Stimulated activated memory B cell treated with anti-CD40 and anti-IgM and Interleukin-4, amounts not matched to agents 10 μg/mL and 1 μg/mL and 100 μg/mL, for 72 hours (primary cell): Measurements from ENCODE around the gene HDAC6.
A peak's percentile ranks its signal among the peaks of the same experiment; 100 is the strongest.
"Not testable (repeated sequence)": the region's sequence is repeated elsewhere in the genome, so short reads cannot be mapped to it uniquely, and the experiment has no call there.

Experiments
- ATAC-seq: fragments of 150-1000 bp; cut with Tn5 transposase; 2 replicates; pipeline ENCODE4 v1.10.0; 2021
- H3K27ac Mint-ChIP-seq: one replicate; pipeline ENCODE4 v1.8.0; 2022; ENCODE audit warnings: mild to moderate bottlenecking, mixed read lengths
- H3K27me3 Mint-ChIP-seq: one replicate; pipeline ENCODE4 v1.8.0; 2022; ENCODE audit warnings: mixed read lengths
- H3K36me3 Mint-ChIP-seq: one replicate; pipeline ENCODE4 v1.8.0; 2022; ENCODE audit warnings: mixed read lengths
- H3K4me1 Mint-ChIP-seq: one replicate; pipeline ENCODE4 v1.8.0; 2022; ENCODE audit warnings: mixed read lengths
- H3K4me3 Mint-ChIP-seq: one replicate; pipeline ENCODE4 v1.8.0; 2022; ENCODE audit warnings: mild to moderate bottlenecking, moderate library complexity, mixed read lengths
- H3K9me3 Mint-ChIP-seq: one replicate; pipeline ENCODE4 v1.8.0; 2022; ENCODE audit warnings: mixed read lengths

HDAC6 gene

GRCh38 chrX:48802089-48802904 is 430 bp downstream of the HDAC6 start:
- ATAC-seq = peak; percentile 78
- Mint-ChIP-seq H3K4me3 (peak overlapping the region; percentile 94), H3K4me1 (peaks cover 14% of the 10 kb centered on the region), H3K36me3 (peaks cover 27% of the 10 kb centered on the region), H3K27me3 (no peaks in the 10 kb centered on the region), H3K9me3 (no peaks in the 10 kb centered on the region), H3K27ac (peak overlapping the region; percentile 97)

DNA sequence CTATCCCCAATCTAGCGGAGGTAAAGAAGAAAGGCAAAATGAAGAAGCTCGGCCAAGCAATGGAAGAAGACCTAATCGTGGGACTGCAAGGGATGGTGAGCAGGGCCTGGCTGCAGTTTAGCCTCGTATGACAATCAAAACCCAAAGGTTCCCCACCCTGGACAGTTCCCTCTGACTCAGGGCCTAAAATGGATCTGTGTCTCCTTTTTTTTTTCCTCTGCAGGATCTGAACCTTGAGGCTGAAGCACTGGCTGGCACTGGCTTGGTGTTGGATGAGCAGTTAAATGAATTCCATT is 986 bp downstream of the HDAC6 start:
- no peaks in the 10 kb centered on the region for H3K9me3 Mint-ChIP-seq
- peaks cover 27% of the 10 kb centered on the region for H3K36me3 Mint-ChIP-seq
- H3K4me3 Mint-ChIP-seq = peak overlapping the region; percentile 94
- H3K4me1 Mint-ChIP-seq = peaks cover 14% of the 10 kb centered on the region
- H3K27me3 Mint-ChIP-seq = no peaks in the 10 kb centered on the region
- no peak for ATAC-seq
- H3K27ac Mint-ChIP-seq = peak overlapping the region; percentile 97

- no peaks in the 10 kb centered on the region for H3K27me3 Mint-ChIP-seq
- peaks cover 32% of the 10 kb centered on the region for H3K36me3 Mint-ChIP-seq
- peak overlapping the region; percentile 36 for H3K27ac Mint-ChIP-seq
- no peak overlapping the region for H3K4me3 Mint-ChIP-seq
- H3K4me1 Mint-ChIP-seq = peaks cover 7% of the 10 kb centered on the region
- no peak for ATAC-seq
- no peaks in the 10 kb centered on the region for H3K9me3 Mint-ChIP-seq
Measured at GRCh38 chrX:48806081-48806480, 4.2 kb downstream of the HDAC6 start.

DNA sequence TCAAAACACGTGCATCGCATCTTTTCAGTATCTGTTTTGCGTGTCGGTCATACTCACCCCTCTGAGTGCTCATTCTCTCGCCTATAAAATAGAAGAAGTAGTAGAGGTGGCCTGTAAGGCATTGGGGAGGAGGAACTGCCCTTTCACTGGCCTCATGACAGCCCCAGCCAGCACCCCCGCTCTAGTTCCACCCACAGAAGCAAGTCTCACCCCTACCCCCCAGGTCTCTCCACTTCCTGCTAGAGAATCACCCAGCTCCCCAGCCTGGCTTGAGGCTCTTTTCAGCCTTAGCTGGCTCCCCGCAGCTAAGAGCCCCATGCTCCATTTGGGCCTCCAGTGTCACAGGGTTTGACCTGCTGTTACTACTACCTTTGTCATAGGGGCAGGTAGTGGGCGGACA is 11.8 kb downstream of the HDAC6 start:
- no peak for ATAC-seq
- Mint-ChIP-seq H3K36me3 (peaks cover 47% of the 10 kb centered on the region), H3K4me1 (no peaks in the 10 kb centered on the region), H3K9me3 (no peaks in the 10 kb centered on the region), H3K27ac (no peak overlapping the region), H3K4me3 (no peak overlapping the region), H3K27me3 (no peaks in the 10 kb centered on the region)

DNA sequence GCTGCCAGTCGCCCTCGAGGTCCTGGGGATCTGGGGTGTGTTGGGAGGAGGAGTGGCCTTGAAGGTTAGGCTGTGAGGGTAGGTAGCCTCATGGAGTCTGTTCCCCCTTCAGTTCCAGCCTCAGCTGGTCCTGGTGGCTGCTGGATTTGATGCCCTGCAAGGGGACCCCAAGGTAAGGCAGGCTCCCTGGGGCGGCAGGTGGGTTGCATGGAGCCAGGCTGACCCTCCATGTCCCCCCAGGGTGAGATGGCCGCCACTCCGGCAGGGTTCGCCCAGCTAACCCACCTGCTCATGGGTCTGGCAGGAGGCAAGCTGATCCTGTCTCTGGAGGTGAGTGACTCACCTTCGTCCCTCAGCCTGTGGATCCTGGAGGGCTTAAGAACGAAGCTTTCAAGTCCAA is 12.9 kb downstream of the HDAC6 start:
- no peak overlapping the region for H3K27ac Mint-ChIP-seq
- H3K9me3 Mint-ChIP-seq = no peaks in the 10 kb centered on the region
- peaks cover 57% of the 10 kb centered on the region for H3K36me3 Mint-ChIP-seq
- ATAC-seq = no peak
- H3K4me1 Mint-ChIP-seq = no peaks in the 10 kb centered on the region
- no peaks in the 10 kb centered on the region for H3K27me3 Mint-ChIP-seq
- H3K4me3 Mint-ChIP-seq = no peak overlapping the region

DNA sequence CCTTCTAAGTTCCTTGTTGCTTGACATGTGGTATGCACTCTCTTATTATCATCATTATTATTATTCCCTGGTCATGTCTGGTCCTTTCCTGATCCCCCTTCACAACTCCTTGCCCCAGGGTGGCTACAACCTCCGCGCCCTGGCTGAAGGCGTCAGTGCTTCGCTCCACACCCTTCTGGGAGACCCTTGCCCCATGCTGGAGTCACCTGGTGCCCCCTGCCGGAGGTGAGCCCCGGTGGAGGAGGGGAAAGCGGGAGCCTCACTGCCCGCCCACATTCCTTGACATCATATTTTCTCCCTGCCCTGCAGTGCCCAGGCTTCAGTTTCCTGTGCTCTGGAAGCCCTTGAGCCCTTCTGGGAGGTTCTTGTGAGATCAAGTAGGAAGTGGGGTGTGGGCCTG is 13.4 kb downstream of the HDAC6 start:
- Mint-ChIP-seq H3K27ac (no peak overlapping the region), H3K4me1 (no peaks in the 10 kb centered on the region), H3K27me3 (no peaks in the 10 kb centered on the region), H3K4me3 (no peak overlapping the region), H3K36me3 (peaks cover 62% of the 10 kb centered on the region), H3K9me3 (no peaks in the 10 kb centered on the region)
- no peak for ATAC-seq

DNA sequence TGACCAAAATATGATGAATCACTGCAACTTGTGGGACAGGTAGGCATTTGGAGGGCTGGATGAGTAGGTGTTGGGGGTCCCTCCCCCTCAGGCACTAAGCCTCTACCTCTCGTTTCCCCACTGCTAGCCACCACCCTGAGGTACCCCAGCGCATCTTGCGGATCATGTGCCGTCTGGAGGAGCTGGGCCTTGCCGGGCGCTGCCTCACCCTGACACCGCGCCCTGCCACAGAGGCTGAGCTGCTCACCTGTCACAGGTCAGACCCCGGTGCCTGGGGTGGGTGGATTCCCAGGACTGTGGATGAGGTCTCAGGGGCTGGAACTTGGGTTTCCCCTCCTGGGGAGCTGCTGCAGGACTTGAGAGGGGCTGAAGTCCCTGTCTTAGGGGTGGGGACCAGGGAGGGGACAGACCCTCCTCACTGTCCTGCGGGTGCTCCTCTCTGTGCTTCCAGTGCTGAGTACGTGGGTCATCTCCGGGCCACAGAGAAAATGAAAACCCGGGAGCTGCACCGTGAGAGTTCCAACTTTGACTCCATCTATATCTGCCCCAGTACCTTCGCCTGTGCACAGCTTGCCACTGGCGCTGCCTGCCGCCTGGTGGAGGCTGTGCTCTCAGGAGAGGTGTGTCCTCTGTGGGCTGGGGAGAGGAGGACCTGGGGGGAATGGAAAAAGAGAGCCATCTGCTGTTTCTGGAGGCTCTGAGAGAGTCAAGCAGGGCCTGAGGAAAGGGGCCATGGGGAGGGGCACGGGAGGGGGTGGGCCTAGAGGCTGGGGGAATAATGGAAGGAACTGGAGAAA is 14.3 kb downstream of the HDAC6 start:
- Mint-ChIP-seq H3K4me1 (no peaks in the 10 kb centered on the region), H3K4me3 (no peak overlapping the region), H3K36me3 (peaks cover 62% of the 10 kb centered on the region), H3K9me3 (no peaks in the 10 kb centered on the region), H3K27me3 (no peaks in the 10 kb centered on the region), H3K27ac (no peak overlapping the region)
- ATAC-seq = no peak

DNA sequence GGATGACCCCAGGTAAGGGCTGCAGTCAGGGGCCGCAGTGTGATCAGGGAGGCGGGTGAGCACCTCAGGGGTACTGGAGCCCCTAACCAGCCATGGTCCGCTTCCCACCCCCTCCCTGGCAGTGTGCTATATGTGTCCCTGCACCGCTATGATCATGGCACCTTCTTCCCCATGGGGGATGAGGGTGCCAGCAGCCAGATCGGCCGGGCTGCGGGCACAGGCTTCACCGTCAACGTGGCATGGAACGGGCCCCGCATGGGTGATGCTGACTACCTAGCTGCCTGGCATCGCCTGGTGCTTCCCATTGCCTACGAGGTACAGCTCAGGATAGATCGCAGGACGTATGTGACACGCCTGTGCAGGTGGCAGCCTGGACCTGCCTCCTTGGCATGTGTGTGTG is 16.2 kb downstream of the HDAC6 start:
- no peaks in the 10 kb centered on the region for H3K4me1 Mint-ChIP-seq
- H3K27me3 Mint-ChIP-seq = no peaks in the 10 kb centered on the region
- no peak for ATAC-seq
- no peak overlapping the region for H3K4me3 Mint-ChIP-seq
- H3K9me3 Mint-ChIP-seq = no peaks in the 10 kb centered on the region
- no peak overlapping the region for H3K27ac Mint-ChIP-seq
- H3K36me3 Mint-ChIP-seq = peaks cover 61% of the 10 kb centered on the region

DNA sequence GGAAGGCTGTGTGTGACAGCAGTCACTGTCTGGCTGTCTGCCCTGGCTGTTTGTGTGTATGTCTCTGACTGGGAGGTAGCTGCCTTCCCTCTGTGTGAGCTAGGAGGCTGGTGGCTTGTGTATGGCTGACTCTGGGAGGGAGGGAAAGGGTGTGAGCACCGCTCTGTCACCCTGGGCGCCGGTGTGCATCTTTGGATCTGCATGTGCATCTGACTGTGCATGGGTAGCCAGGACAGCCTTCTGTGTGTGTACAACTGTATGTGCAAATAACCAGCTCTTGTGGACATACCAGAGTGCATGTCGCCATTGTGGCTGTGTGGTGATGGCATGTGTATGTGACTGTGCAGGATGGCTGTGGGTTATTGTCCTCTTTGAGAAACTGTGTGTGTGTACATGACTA is 17.0 kb downstream of the HDAC6 start:
- H3K27ac Mint-ChIP-seq = no peak overlapping the region
- no peak for ATAC-seq
- H3K27me3 Mint-ChIP-seq = no peaks in the 10 kb centered on the region
- H3K9me3 Mint-ChIP-seq = no peaks in the 10 kb centered on the region
- peaks cover 61% of the 10 kb centered on the region for H3K36me3 Mint-ChIP-seq
- no peaks in the 10 kb centered on the region for H3K4me1 Mint-ChIP-seq
- no peak overlapping the region for H3K4me3 Mint-ChIP-seq

DNA sequence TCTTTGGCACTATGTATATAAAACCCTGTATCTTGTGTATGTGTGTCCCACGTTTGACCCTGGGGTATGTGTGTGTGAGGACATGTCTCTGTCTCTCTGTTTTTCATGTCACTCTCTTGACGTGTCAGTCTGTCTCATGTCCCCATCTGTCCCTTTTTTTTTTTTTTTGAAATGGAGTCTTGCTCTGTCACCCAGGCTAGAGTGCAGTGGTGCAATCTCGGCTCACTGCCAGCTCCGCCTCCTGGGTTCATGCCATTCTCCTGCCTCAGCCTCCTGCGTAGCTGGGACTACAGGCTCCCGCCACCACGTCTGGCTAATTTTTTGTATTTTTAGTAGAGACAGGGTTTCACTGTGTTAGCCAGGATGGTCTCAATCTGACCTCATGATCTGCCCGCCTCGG is 17.5 kb downstream of the HDAC6 start:
- H3K27me3 Mint-ChIP-seq, H3K4me3 Mint-ChIP-seq, H3K27ac Mint-ChIP-seq, H3K9me3 Mint-ChIP-seq, ATAC-seq, H3K4me1 Mint-ChIP-seq: not testable (repeated sequence)
- peaks cover 62% of the 10 kb centered on the region for H3K36me3 Mint-ChIP-seq

DNA sequence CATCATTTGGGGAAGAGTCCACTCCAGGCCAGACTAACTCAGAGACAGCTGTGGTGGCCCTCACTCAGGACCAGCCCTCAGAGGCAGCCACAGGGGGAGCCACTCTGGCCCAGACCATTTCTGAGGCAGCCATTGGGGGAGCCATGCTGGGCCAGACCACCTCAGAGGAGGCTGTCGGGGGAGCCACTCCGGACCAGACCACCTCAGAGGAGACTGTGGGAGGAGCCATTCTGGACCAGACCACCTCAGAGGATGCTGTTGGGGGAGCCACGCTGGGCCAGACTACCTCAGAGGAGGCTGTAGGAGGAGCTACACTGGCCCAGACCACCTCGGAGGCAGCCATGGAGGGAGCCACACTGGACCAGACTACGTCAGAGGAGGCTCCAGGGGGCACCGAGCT is 21.2 kb downstream of the HDAC6 start:
- Mint-ChIP-seq H3K27ac (no peak overlapping the region), H3K36me3 (peaks cover 64% of the 10 kb centered on the region), H3K9me3 (no peaks in the 10 kb centered on the region), H3K4me3 (no peak overlapping the region), H3K27me3 (peaks cover 11% of the 10 kb centered on the region), H3K4me1 (peaks cover 10% of the 10 kb centered on the region)
- ATAC-seq = no peak

DNA sequence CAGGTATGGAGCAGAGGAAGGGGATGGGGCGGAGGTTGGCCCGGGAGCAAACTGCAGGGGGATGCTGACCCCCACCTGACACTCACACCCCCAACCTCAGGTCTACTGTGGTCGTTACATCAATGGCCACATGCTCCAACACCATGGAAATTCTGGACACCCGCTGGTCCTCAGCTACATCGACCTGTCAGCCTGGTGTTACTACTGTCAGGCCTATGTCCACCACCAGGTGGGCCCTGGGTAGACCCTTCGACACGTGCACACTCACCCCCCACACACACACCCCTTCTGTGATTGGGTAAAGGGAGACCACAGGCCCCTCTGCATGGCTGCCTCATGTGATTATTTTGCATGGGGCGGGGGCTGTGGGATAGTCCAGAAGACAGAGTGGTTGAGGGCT is 22.2 kb downstream of the HDAC6 start:
- ATAC-seq = no peak
- Mint-ChIP-seq H3K27ac (no peak overlapping the region), H3K9me3 (no peaks in the 10 kb centered on the region), H3K36me3 (peaks cover 61% of the 10 kb centered on the region), H3K27me3 (peaks cover 12% of the 10 kb centered on the region), H3K4me3 (no peak overlapping the region), H3K4me1 (peaks cover 10% of the 10 kb centered on the region)

GRCh38 chrX:48826135-48826875 is 24.4 kb downstream of the HDAC6 start, which contains the start of gene ERAS:
Gene ERAS, plus strand, starts transcription at chrX:48826513. Its CDS starts 2,611 bp downstream, at chrX:48829124.
- ATAC-seq = no peak
- Mint-ChIP-seq H3K27ac (no peak within 1 kb of the TSS), H3K9me3 (no peaks in the 10 kb centered on the region), H3K27me3 (peaks cover 20% of the 10 kb centered on the region), H3K4me3 (peak within 1 kb of the TSS; percentile 72), H3K36me3 (peaks cover 43% of the 10 kb centered on the region), H3K4me1 (peaks cover 10% of the 10 kb centered on the region)

DNA sequence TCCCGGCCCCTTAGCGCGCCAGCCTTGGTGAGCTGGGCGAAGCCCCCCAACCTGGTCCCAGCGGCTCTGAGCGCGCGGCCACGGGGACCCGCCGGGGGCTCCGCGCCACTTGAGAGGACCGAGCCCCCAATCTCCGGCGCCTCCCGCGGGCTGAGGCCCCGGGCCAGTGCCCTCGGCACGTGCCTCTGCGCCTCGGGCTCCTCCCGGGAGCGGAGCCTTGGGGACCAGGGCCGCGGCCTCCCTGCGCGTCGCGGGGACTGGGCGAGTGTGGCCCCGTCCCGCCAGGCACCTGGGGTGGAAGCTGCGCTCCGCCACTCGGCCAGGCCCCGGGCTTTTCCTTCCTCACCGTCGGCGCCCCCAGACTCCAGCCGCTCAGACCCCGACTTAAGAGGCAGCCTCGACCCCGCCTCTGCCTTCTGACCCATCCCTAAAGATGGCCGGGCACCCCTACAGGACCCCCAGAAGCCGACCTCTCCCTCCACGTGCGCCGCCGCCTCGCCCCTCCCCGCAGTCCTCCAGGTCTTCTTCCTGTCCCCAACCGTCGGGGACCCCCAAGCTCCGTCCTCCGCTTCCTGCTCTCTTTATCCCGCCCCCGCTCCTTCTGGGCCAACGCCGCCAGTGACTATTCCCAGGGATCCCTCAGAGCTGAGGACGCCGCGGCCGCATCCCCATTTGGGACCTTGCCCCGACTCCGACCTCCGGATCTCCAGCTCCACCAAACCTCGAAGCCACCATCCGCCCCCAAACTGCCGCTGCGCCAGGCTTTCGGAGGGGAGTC is 25.2 kb downstream of the HDAC6 start:
- Mint-ChIP-seq H3K27me3 (peaks cover 20% of the 10 kb centered on the region), H3K4me3 (peak overlapping the region; percentile 72), H3K27ac (no peak overlapping the region), H3K4me1 (peaks cover 10% of the 10 kb centered on the region), H3K36me3 (peaks cover 40% of the 10 kb centered on the region), H3K9me3 (no peaks in the 10 kb centered on the region)
- no peak for ATAC-seq

GRCh38 chrX:48827654-48827968 is 25.7 kb downstream of the HDAC6 start:
- peaks cover 25% of the 10 kb centered on the region for H3K27me3 Mint-ChIP-seq
- H3K9me3 Mint-ChIP-seq = no peaks in the 10 kb centered on the region
- peak overlapping the region; percentile 72 for H3K4me3 Mint-ChIP-seq
- H3K27ac Mint-ChIP-seq = no peak overlapping the region
- H3K36me3 Mint-ChIP-seq = peaks cover 35% of the 10 kb centered on the region
- no peak for ATAC-seq
- peaks cover 10% of the 10 kb centered on the region for H3K4me1 Mint-ChIP-seq
